ENCODE results near the gene MYO5B. TPM values are rescaled to one million over a fixed set of nuclear protein-coding genes. Genes with fewer than 3 reads are reported as not detected.
A peak's percentile ranks its signal among the peaks of the same experiment; 100 is the strongest.

Gene MYO5B
- total and polyA plus RNA-seq, 2 of the 4 experiments (the other 2 are of a cell fraction): 0.24 to 0.54 TPM

GRCh38 chr18:50093366-50094064 lies 101.4 kb downstream of the MYO5B start:
- Histone ChIP-seq H3K36me3 (ENCODE audit: control insufficient read depth, insufficient read depth, low read length) (no peaks in the 10 kb centered on the region), H3K4ac (ENCODE audit: low read depth, low read length) (no peak overlapping the region), H3K9me1 (ENCODE audit: insufficient read depth, low read length) (no peaks in the 10 kb centered on the region), H2AK5ac (ENCODE audit: low read depth, low read length) (no peak overlapping the region), H3K14ac (replicated peaks; ENCODE audit: low read depth, low read length) (no peak overlapping the region), H3K9ac (ENCODE audit: low read depth, low read length) (no peak overlapping the region), H3K4me3 (ENCODE audit: insufficient read depth, low read depth, low read length) (no peak overlapping the region), H3K27me3 (ENCODE audit: control insufficient read depth, insufficient read depth, low read length) (no peaks in the 10 kb centered on the region), H2BK120ac (ENCODE audit: low read depth, low read length) (no peak overlapping the region), H3K4me1 (ENCODE audit: control insufficient read depth, insufficient read depth, low read length) (no peaks in the 10 kb centered on the region), H4K5ac (ENCODE audit: low read depth, low read length) (no peak overlapping the region), H4K8ac (ENCODE audit: low read depth in 2 of 2, low read length in 2 of 2) (no peak overlapping the region), H3K9me3 (ENCODE audit: control insufficient read depth, insufficient read depth, low read length) (no peaks in the 10 kb centered on the region), H3K18ac (ENCODE audit: low read depth, low read length) (no peak overlapping the region), H3K27ac (ENCODE audit: insufficient read depth, low read length) (no peak overlapping the region), H2AFZ (replicated peaks; ENCODE audit: low read length, poor library complexity) (no peak overlapping the region), H3K4me2 (ENCODE audit: low read depth, low read length) (no peak overlapping the region), H4K20me1 (ENCODE audit: insufficient read depth, low read length) (no peaks in the 10 kb centered on the region), H3K79me1 (ENCODE audit: low read depth in 1 of 2, low read length in 2 of 2) (no peaks in the 10 kb centered on the region), H2BK15ac (ENCODE audit: low read depth, low read length) (no peak overlapping the region), H3K23ac (ENCODE audit: low read depth, low read length) (no peak overlapping the region), H4K91ac (ENCODE audit: insufficient read depth, low read depth, low read length) (no peak overlapping the region), H2BK20ac (ENCODE audit: low read depth, low read length) (no peak overlapping the region), H2BK5ac (ENCODE audit: low read depth, low read length, poor library complexity, severe bottlenecking) (peak overlapping the region; percentile 33), H2AK9ac (replicated peaks; ENCODE audit: low read depth, low read length, poor library complexity) (no peak overlapping the region), H3K56ac (ENCODE audit: extremely low read depth, insufficient read depth, low read length) (no peak overlapping the region)
- TF ChIP-seq RFX5 (IDR thresholded peaks at IDR 0.05; ENCODE audit: low read depth, low read length) (no peak), CTCF (conservative IDR thresholded peaks at IDR 0.05; ENCODE audit: low read depth, low read length) (no peak), FOS (IDR thresholded peaks at IDR 0.05; ENCODE audit: low read depth, low read length) (no peak), MXI1 (IDR thresholded peaks at IDR 0.05; ENCODE audit: borderline replicate concordance, low read depth, low read length) (no peak), RAD21 (IDR thresholded peaks at IDR 0.05; ENCODE audit: low read length) (no peak), CHD1 (IDR thresholded peaks at IDR 0.05; ENCODE audit: low read depth, low read length) (no peak), POLR2A (IDR thresholded peaks at IDR 0.05; ENCODE audit: low read depth, low read length) (no peak), RCOR1 (IDR thresholded peaks at IDR 0.05; ENCODE audit: insufficient replicate concordance, low read length) (no peak), NFE2L2 (IDR thresholded peaks at IDR 0.05; ENCODE audit: low read depth, low read length) (no peak), CEBPB (IDR thresholded peaks at IDR 0.05; ENCODE audit: low read depth, low read length) (no peak), ELK1 (IDR thresholded peaks at IDR 0.05; ENCODE audit: borderline replicate concordance, low read depth, low read length) (no peak), MAZ (IDR thresholded peaks at IDR 0.05; ENCODE audit: borderline replicate concordance, low read depth, low read length) (no peak), BHLHE40 (IDR thresholded peaks at IDR 0.05; ENCODE audit: low read depth, low read length) (no peak), USF2 (IDR thresholded peaks at IDR 0.05; ENCODE audit: low read depth, low read length) (no peak)
- POLR2A ChIA-PET (ENCODE audit: unreplicated experiment): interaction anchor here (0.7 kb wide), 1 partner anchor 10 kb away, joined by 5 read pairs; no protein-coding TSS in a partner anchor
- WGBS, 2 experiments (ENCODE audit: extremely low coverage in 2 of 2, insufficient read length in 1 of 2): 40% methylated on average over 1 of the region's 6 CpGs; no CpG with 5 or more reads in 1 of the 2 experiments
- intact Hi-C loops (cut with micrococcal nuclease): no loop called here
- in situ Hi-C loops (cut with MboI; ENCODE audit: low sequenced_read_pairs): no loop called here
- no TSS peak for BruUV-seq (replicated peaks)
- CTCF ChIA-PET: no interaction called here
- DNase-seq: no peak
- ATAC-seq (ENCODE audit: low read depth): no peak
- dilution Hi-C loops (cut with HindIII; ENCODE audit: low sequenced_read_pairs, unreplicated experiment): no loop called here

Measured in IMR-90 (cell line).